GM20000 (cell line): ENCODE measurements around the gene OR51A2.
A peak's percentile ranks its signal among the peaks of the same experiment; 100 is the strongest.
"Not testable (repeated sequence)": the region's sequence is repeated elsewhere in the genome, so short reads cannot be mapped to it uniquely, and the experiment has no call there.

Source experiments
- DNase-seq: peaks from one replicate; pipeline ENCODE4 v3.0.0; 2012; ENCODE audit warnings: low spot score
- TF ChIP-seq, protein P1 (sequence below): IDR thresholded peaks from 2 replicates; pipeline ENCODE4 v1.5.1; 2012; ENCODE audit warnings: mild to moderate bottlenecking, control low read depth; ENCODE audit errors: extremely low read depth, missing control alignments

OR51A2 gene, protein sequence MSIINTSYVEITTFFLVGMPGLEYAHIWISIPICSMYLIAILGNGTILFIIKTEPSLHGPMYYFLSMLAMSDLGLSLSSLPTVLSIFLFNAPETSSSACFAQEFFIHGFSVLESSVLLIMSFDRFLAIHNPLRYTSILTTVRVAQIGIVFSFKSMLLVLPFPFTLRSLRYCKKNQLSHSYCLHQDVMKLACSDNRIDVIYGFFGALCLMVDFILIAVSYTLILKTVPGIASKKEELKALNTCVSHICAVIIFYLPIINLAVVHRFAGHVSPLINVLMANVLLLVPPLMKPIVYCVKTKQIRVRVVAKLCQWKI

DNA sequence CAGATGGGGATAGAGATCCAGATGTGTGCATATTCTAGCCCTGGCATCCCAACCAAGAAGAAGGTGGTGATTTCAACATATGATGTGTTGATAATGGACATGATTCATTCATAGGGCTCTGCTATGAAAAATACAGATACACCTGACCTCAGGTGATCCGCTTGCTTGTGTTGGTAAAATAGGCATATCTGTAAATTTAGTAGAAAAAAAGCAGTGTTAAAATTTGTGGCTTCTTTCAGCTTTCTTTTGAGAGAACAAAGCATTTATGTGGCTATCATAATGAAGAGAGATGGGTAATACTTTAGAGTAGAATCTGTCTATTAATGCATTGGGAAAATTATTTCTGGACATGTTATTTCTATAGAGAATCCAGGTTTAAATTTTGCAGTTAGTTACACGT, at the start of gene OR51A2:
Gene OR51A2 (minus strand): TSS at position 101 of the 400 bp plus-strand sequence. CDS start 0 bp downstream, at position 101.
- DNase-seq = not testable (repeated sequence)

DNA sequence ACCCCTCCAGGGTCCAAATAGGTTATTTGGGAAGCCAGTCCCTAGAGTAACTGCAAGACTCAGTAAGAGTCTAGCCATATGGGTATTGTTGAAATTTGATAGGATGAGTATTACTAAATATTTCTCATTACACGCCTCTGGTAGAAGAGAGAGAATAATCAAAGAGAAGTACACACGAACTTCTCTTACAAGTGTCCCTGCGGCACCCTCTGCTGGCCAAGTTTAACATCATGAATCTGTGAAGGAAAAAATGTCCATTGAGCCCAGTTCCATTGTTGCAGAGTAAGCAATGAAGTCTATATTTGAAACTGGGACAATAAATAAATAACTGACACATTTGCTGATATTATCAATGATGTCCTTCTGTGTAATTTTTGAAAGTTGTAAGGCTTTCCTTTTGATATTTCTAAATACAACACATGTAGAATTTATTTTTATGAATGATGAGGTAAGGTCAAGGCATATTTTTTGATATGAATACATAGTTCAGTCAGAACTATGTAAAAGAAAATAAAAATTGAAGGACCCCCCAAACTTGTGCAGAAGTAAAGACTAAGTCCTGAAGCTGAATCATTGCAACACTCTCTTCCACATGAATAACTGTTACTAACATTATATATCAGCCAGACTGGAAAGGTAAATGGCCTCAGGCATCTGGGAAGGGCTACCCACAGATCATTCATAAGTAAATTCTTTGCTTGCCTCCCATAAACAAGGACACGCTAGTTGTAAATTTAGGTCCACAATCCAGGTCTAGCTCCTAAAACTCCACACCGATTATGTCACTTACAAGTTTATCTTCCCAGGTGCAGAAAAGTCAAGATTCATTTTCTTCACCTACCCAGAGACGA, 49.1 kb upstream of the OR51A2 start:
- TF ChIP-seq, protein P1, sequence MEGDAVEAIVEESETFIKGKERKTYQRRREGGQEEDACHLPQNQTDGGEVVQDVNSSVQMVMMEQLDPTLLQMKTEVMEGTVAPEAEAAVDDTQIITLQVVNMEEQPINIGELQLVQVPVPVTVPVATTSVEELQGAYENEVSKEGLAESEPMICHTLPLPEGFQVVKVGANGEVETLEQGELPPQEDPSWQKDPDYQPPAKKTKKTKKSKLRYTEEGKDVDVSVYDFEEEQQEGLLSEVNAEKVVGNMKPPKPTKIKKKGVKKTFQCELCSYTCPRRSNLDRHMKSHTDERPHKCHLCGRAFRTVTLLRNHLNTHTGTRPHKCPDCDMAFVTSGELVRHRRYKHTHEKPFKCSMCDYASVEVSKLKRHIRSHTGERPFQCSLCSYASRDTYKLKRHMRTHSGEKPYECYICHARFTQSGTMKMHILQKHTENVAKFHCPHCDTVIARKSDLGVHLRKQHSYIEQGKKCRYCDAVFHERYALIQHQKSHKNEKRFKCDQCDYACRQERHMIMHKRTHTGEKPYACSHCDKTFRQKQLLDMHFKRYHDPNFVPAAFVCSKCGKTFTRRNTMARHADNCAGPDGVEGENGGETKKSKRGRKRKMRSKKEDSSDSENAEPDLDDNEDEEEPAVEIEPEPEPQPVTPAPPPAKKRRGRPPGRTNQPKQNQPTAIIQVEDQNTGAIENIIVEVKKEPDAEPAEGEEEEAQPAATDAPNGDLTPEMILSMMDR = peak; percentile 23
- DNase-seq = peak; percentile 18

GRCh38 chr11:4994551-4994950, 39.0 kb upstream of the OR51A2 start, which contains the start of gene OR51L1:
Gene OR51L1 (plus strand): TSS chr11:4994851. CDS start chr11:4998983, 4,132 bp downstream.
- no peak for DNase-seq
- TF ChIP-seq, protein P1 = no peak

DNA sequence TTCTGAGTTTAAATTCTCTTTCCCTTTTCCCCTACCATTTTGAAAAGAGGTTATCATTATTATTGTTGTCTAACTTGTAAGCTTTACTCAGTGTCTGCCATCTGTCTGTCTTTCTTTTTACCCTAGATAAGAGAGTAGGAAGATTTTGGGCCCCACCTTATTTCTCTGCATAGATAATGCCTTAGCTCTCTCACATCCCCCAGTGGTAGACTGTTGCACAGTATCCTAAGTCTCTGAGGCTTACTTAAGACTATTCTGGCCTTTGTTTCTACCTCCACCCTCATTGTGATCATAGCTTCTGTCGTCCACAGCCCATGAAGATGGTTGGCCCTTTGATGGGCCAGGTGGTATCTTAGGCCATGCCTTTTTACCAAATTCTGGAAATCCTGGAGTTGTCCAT, 35.5 kb upstream of the OR51A2 start:
- DNase-seq = no peak
- TF ChIP-seq, protein P1 = peak; percentile 4

GRCh38 chr11:4983841-4984240, 28.3 kb upstream of the OR51A2 start:
- TF ChIP-seq, protein P1 = no peak
- no peak for DNase-seq

- DNase-seq = no peak
- TF ChIP-seq, protein P1 = no peak
These were observed 27.2 kb upstream of the OR51A2 start for GRCh38 chr11:4982678-4983077.

DNA sequence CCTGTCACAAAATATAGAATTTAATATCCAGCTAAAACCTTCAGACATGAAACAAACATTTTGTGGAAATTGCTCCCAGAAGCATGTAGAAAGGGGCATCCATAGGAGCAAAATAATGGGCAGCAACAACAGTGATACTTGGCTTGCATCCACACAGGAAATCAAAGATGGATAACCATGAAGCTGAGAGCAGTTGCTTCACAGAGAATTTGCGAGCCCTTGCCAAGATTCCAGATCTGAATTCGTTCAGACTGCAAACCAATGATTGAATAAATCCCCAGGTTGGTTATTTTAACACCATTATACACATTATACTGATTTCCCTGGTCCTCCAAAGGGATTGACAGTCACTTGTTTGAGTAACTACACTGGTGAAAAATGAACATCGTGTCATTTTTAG, 23.5 kb upstream of the OR51A2 start:
- TF ChIP-seq, protein P1 = no peak
- DNase-seq = no peak

- DNase-seq = no peak
- TF ChIP-seq, protein P1 = no peak
These were observed 19.9 kb upstream of the OR51A2 start for GRCh38 chr11:4975436-4975835.
